ENCODE results near the gene GTSF1L. TPM values are rescaled to one million over a fixed set of nuclear protein-coding genes. Genes with fewer than 3 reads are reported as not detected.
A peak's percentile ranks its signal among the peaks of the same experiment; 100 is the strongest.
"Not testable (repeated sequence)": the region's sequence is repeated elsewhere in the genome, so short reads cannot be mapped to it uniquely, and the experiment has no call there.

Gene GTSF1L
- total RNA-seq, result not detected

DNA sequence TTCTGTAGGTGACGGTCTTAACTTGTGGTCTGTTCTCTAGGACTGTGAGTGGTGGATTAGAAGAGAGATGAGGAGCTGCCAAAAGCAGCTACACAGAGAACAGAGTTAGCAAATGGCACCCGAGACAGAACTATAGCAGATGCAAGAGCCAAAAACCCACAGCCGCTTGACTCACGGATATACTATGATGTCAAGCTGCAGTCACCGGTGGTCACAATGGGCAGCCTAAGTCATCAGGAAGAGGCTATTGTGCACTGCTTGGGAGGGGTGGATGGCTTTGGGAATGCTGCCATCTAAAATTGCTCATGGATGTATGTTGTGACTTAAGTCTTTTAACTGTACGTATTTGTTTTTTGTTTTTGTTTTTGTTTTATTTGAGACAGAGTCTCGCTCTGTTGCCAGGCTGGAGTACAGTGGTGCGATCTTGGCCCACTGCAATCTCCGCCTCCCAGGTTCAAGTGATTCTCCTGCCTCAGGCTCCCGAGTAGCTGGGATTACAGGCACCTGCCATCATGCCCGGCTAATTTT, at the start of gene GTSF1L:
GTSF1L (minus strand) TSS at position 192 of the 528 bp plus-strand sequence. CDS start 308 bp downstream, outside the sequence.
- peaks cover 6% of the 10 kb centered on the region for H3K9me3 Mint-ChIP-seq
- no peak within 1 kb of the TSS for H3K4me3 Mint-ChIP-seq
- peaks cover 5% of the 10 kb centered on the region for H3K36me3 Mint-ChIP-seq
- POLR2A ChIA-PET, result no interaction called here
- DNase-seq (no peak), ATAC-seq (ENCODE audit: low read depth) (no peak)
- no peak within 1 kb of the TSS for H3K27ac Mint-ChIP-seq
- no peaks in the 10 kb centered on the region for H3K27me3 Mint-ChIP-seq
- peaks cover 17% of the 10 kb centered on the region for H3K4me1 Mint-ChIP-seq

GRCh38 chr20:43774754-43775153, 48.0 kb upstream of the GTSF1L start:
- DNase-seq, result no peak
- ATAC-seq (ENCODE audit: low read depth), result no peak
- H3K4me1 Mint-ChIP-seq, result no peaks in the 10 kb centered on the region
- POLR2A ChIA-PET, result no interaction called here
- peaks cover 30% of the 10 kb centered on the region for H3K27me3 Mint-ChIP-seq
- peak overlapping the region; percentile 27 for H3K27ac Mint-ChIP-seq
- H3K4me3 Mint-ChIP-seq, result no peak overlapping the region
- H3K36me3 Mint-ChIP-seq, result peaks cover 7% of the 10 kb centered on the region
- peaks cover 16% of the 10 kb centered on the region for H3K9me3 Mint-ChIP-seq

GRCh38 chr20:43771503-43772190, 44.8 kb upstream of the GTSF1L start:
- POLR2A ChIA-PET, result no interaction called here
- ATAC-seq (ENCODE audit: low read depth) (no peak), DNase-seq (no peak)
- peaks cover 31% of the 10 kb centered on the region for H3K27me3 Mint-ChIP-seq
- H3K4me3 Mint-ChIP-seq, result no peak overlapping the region
- H3K4me1 Mint-ChIP-seq, result peaks cover 4% of the 10 kb centered on the region
- H3K36me3 Mint-ChIP-seq, result peaks cover 2% of the 10 kb centered on the region
- H3K27ac Mint-ChIP-seq, result no peak overlapping the region
- peaks cover 4% of the 10 kb centered on the region for H3K9me3 Mint-ChIP-seq

DNA sequence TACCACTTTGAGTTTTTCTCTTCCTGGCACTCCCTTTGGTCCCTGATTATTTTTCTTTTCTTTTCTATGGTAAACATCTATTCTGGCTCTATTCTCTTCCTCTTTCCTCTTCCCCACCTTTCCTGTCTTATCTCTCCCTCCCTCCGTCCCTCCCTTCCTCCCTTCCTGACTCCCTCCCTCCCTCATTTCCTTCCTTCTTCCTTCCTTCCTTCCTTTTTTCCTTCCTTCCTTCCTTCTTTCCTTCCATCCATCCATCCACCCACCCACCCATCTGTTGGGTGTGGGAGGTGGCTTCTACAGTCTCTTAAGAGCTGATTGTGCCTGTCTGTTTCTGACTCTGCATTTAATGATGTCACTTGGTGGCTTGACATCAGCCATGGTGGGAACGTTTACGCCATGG, 43.5 kb upstream of the GTSF1L start:
- no peak overlapping the region for H3K27ac Mint-ChIP-seq
- H3K4me3 Mint-ChIP-seq, result no peak overlapping the region
- POLR2A ChIA-PET, result no interaction called here
- H3K4me1 Mint-ChIP-seq, result peaks cover 4% of the 10 kb centered on the region
- DNase-seq (no peak), ATAC-seq (ENCODE audit: low read depth) (no peak)
- H3K27me3 Mint-ChIP-seq, result peaks cover 33% of the 10 kb centered on the region
- peaks cover 3% of the 10 kb centered on the region for H3K9me3 Mint-ChIP-seq
- H3K36me3 Mint-ChIP-seq, result peaks cover 2% of the 10 kb centered on the region

GRCh38 chr20:43767686-43768474, 41.1 kb upstream of the GTSF1L start:
- no peak for ATAC-seq (ENCODE audit: low read depth)
- Mint-ChIP-seq H3K36me3 (no peaks in the 10 kb centered on the region), H3K9me3 (no peaks in the 10 kb centered on the region), H3K4me3 (no peak overlapping the region), H3K27me3 (peaks cover 29% of the 10 kb centered on the region), H3K27ac (no peak overlapping the region), H3K4me1 (peaks cover 4% of the 10 kb centered on the region)
- no peak for DNase-seq
- POLR2A ChIA-PET, result no interaction called here

DNA sequence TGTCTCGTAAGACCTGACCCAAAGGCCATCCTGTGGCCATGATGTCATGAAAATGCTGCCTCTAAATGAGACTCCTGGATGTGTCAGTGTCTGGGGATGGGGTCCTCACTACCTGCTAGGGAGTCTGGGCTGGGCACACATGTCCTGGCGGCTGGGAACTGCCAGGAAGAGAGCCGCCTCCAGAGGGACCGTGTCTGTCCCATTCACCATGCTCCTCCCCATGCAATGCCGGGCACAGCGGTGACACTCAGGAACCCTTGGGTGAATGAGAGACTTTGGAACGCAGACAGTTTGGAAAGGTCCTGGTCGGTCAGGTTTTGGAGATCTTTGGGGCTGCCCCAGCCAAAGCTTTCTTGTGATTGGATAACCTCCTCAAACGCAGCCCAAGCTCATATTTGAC, 40.1 kb upstream of the GTSF1L start:
- POLR2A ChIA-PET, result no interaction called here
- Mint-ChIP-seq H3K4me1 (peaks cover 4% of the 10 kb centered on the region), H3K36me3 (no peaks in the 10 kb centered on the region), H3K9me3 (no peaks in the 10 kb centered on the region), H3K4me3 (no peak overlapping the region), H3K27me3 (peaks cover 28% of the 10 kb centered on the region), H3K27ac (no peak overlapping the region)
- no peak for ATAC-seq (ENCODE audit: low read depth)
- no peak for DNase-seq

- no peak overlapping the region for H3K27ac Mint-ChIP-seq
- no peak overlapping the region for H3K4me3 Mint-ChIP-seq
- ATAC-seq (ENCODE audit: low read depth) (no peak), DNase-seq (no peak)
- peaks cover 4% of the 10 kb centered on the region for H3K4me1 Mint-ChIP-seq
- POLR2A ChIA-PET, result no interaction called here
- peaks cover 29% of the 10 kb centered on the region for H3K27me3 Mint-ChIP-seq
- no peaks in the 10 kb centered on the region for H3K9me3 Mint-ChIP-seq
- H3K36me3 Mint-ChIP-seq, result no peaks in the 10 kb centered on the region
Measured at GRCh38 chr20:43766385-43766784, 39.6 kb upstream of the GTSF1L start.

DNA sequence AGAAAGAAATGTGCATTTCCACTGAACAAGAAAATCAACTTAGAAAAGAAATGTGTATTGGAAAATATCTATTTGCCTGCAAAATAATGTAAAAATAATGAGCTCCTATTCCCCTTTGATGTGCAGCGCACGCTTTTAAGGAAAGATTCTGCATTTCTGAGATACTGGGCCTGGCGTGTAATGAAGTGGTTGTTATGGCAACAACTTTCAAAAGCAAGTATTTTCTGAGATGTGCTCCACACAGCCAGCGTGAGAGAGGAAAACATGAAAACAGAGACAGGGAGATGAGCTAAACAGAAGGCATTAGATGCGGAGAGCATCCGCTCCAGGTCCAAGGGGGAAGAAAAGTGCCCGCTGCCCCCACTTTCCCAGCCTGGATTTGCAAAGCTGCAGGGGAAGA, 39.1 kb upstream of the GTSF1L start:
- POLR2A ChIA-PET, result no interaction called here
- no peak for DNase-seq
- no peaks in the 10 kb centered on the region for H3K36me3 Mint-ChIP-seq
- peaks cover 29% of the 10 kb centered on the region for H3K27me3 Mint-ChIP-seq
- no peak overlapping the region for H3K4me3 Mint-ChIP-seq
- no peak for ATAC-seq (ENCODE audit: low read depth)
- no peak overlapping the region for H3K27ac Mint-ChIP-seq
- H3K4me1 Mint-ChIP-seq, result peaks cover 4% of the 10 kb centered on the region
- H3K9me3 Mint-ChIP-seq, result no peaks in the 10 kb centered on the region

DNA sequence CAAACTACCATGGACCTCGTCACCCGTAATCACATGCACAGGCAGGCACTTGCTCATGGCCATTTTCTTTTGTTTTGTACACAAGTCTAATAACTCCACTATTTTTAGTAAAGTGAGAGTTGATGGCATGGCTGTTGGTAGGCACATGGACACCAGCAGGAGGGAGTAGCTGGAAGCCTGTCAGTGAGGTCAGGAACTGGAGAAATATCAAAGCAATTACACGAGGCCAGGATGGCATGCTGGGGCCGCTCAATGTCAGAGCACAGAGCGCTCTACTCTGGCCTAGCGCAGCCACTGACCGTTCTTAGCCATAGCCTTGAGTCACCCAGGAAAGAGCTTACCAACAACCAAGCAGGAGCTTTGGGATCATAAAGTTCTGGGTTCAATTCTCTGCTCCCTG, 36.1 kb upstream of the GTSF1L start:
- no peaks in the 10 kb centered on the region for H3K9me3 Mint-ChIP-seq
- POLR2A ChIA-PET, result no interaction called here
- H3K27ac Mint-ChIP-seq, result no peak overlapping the region
- peaks cover 4% of the 10 kb centered on the region for H3K4me1 Mint-ChIP-seq
- peaks cover 15% of the 10 kb centered on the region for H3K27me3 Mint-ChIP-seq
- no peaks in the 10 kb centered on the region for H3K36me3 Mint-ChIP-seq
- no peak overlapping the region for H3K4me3 Mint-ChIP-seq
- ATAC-seq (ENCODE audit: low read depth) (no peak), DNase-seq (no peak)

DNA sequence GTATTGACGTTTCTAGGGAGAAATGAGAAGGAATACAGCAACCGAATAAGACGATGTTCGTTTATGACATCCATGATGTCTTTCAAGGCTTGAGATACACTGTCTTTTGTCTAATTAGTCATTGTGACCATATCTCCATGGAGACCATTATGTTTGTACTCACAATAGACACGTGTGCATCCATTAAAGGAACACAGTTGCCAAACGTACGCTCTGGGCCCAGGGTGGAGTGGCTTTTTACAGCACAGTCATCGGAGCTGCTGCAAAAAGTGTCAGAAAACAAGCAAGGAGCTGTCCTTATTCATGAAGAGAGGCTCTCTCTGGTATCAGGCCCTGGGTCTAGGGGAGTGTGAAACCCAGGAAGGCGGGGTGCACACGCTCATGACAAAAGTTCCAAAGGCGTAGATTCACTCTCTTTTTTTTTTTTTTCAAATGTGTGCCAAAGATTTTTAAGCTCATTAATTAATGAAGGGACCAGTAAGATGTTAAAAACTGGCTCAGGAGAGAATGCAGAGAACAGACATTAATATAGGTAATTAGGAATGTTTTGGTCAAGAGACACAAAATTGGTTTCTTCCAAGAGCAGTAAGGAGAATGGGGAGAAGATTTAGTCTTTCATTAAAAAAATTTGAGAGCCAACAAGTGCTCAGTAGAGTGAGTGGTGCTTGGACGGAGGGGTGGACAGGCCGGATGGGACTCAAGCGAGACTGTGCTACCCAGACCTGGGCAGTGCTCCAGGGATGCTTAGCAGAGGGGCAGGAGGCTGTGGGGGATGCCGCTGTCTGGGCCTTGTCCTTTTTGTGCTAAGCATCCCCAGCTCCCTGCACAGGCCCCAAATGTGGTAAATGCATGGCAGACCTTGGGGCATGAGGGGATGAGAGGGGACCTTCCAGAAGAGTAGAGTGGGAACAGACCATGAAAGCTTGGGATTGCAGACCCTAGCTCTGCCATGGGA, 34.9 kb upstream of the GTSF1L start:
- Mint-ChIP-seq H3K36me3 (no peaks in the 10 kb centered on the region), H3K4me3 (no peak overlapping the region), H3K27me3 (peaks cover 6% of the 10 kb centered on the region), H3K9me3 (no peaks in the 10 kb centered on the region), H3K27ac (no peak overlapping the region), H3K4me1 (no peaks in the 10 kb centered on the region)
- no peak for ATAC-seq (ENCODE audit: low read depth)
- no peak for DNase-seq
- POLR2A ChIA-PET, result no interaction called here

- H3K4me3 Mint-ChIP-seq; POLR2A ChIA-PET; H3K36me3 Mint-ChIP-seq; H3K4me1 Mint-ChIP-seq; H3K9me3 Mint-ChIP-seq; ATAC-seq (ENCODE audit: low read depth); H3K27me3 Mint-ChIP-seq; H3K27ac Mint-ChIP-seq; DNase-seq: not testable (repeated sequence)
Measured at GRCh38 chr20:43757888-43758287, 31.1 kb upstream of the GTSF1L start.

DNA sequence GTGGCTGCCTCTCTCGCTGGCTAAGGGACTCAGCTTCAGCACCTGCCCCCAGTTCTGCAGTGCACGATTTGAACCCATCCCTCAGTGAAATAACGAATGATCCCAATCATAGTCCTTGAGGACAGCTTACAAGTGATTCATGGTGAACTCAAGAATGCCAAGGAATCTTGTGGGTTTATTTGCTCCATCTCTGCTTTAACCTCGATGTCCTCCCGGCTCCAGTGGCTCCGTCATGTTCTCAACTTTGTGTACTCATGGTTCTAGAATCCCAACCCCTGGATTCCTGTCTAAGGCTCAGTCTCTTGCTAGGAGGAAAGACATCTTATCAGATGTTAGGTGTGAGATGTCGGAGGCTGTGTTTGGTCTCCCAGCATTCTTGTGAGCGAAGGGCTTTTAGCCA, 29.0 kb upstream of the GTSF1L start:
- peaks cover 8% of the 10 kb centered on the region for H3K36me3 Mint-ChIP-seq
- no peak for DNase-seq
- H3K4me1 Mint-ChIP-seq, result peaks cover 22% of the 10 kb centered on the region
- no peak for ATAC-seq (ENCODE audit: low read depth)
- POLR2A ChIA-PET, result no interaction called here
- no peaks in the 10 kb centered on the region for H3K27me3 Mint-ChIP-seq
- no peak overlapping the region for H3K27ac Mint-ChIP-seq
- no peak overlapping the region for H3K4me3 Mint-ChIP-seq
- H3K9me3 Mint-ChIP-seq, result peaks cover 5% of the 10 kb centered on the region

- H3K36me3 Mint-ChIP-seq, result peaks cover 8% of the 10 kb centered on the region
- no peak overlapping the region for H3K4me3 Mint-ChIP-seq
- DNase-seq (no peak), ATAC-seq (ENCODE audit: low read depth) (no peak)
- H3K27ac Mint-ChIP-seq, result no peak overlapping the region
- no peaks in the 10 kb centered on the region for H3K27me3 Mint-ChIP-seq
- peaks cover 25% of the 10 kb centered on the region for H3K4me1 Mint-ChIP-seq
- H3K9me3 Mint-ChIP-seq, result peaks cover 5% of the 10 kb centered on the region
- POLR2A ChIA-PET, result no interaction called here
Measured at GRCh38 chr20:43755390-43755789, 28.6 kb upstream of the GTSF1L start.

Measured in activated naive CD8-positive, alpha-beta T cell treated with anti-CD3 and anti-CD28 coated beads, Interleukin-2, amount 10 ng/mL, durations not matched to agents 7 days and 5 days (primary cell).